Measurements from ENCODE around the gene MAPK13. TPM values are rescaled to one million over a fixed set of nuclear protein-coding genes. Genes with fewer than 3 reads are reported as not detected.
"Not testable (repeated sequence)": the region's sequence is repeated elsewhere in the genome, so short reads cannot be mapped to it uniquely, and the experiment has no call there.

The MAPK13 gene
- total RNA-seq, 4 donors from 2014 or later, result 0.26 to 10.9 (median 3.0) TPM

DNA sequence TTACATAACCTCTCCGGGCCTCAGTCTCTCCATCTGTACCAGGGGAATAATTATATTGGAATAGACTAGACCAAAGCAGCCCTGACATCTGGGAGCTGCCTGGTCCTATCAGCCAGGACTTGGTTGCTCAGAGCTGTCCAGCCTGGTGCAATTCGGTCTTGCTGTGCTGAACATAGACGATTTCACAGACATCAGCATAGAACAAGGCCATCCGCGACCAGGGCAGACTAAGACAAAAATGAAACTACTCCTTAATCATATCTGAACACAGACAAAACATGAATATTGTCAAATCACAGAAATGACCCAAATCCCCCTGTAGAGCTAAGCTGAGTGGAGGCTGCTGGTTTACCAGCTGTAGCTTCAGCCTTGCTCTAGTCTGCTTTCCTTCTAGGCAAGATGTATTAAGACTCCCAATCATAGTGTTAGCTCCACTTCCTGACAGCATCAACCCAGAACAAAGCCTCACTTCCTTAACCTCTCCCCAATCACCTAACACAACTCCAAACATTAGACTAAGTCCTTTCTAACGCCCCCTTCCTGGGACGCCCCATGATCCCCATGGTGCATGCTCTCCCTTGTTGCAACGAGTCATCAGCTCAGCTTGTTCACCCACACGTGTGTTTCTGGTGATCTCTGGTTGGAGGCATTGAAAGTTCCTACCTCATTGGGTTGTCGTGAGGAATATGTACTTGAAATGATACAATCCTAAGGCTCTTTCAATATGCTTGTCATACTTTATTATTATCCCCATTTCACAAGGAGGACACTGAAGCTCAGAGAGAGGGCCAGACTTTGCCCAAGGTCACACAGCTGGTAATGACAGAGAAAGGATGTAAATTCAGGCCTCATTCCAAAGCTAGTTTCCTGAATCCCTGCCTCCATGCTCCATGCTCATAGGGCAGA, 3.5 kb upstream of the MAPK13 start:
- TF ChIP-seq CTCF (IDR thresholded peaks at IDR 0.05), result no peak
- no peak for TF ChIP-seq POLR2A (IDR thresholded peaks at IDR 0.05)
- H3K36me3 ChIP-seq, result no peaks in the 10 kb centered on the region
- no peak for DNase-seq
- H3K9me3 ChIP-seq, result no peaks in the 10 kb centered on the region
- H3K27me3 ChIP-seq, result peaks cover 3 to 7% of the 10 kb centered on the region in 2 donors
- intact Hi-C loops (cut with DNase I; ENCODE audit: low total_unique reads), result loop anchor here (10.0 kb wide), 1 partner anchor 68 kb away; the partner anchor contains the start of gene BRPF3
- no peak overlapping the region for H3K27ac ChIP-seq
- peaks cover 0 to 12% of the 10 kb centered on the region in 2 donors for H3K4me1 ChIP-seq
- H3K4me3 ChIP-seq, result no peak overlapping the region

GRCh38 chr6:36127462-36128016, 2.8 kb upstream of the MAPK13 start:
- TF ChIP-seq POLR2A (IDR thresholded peaks at IDR 0.05), result no peak
- no peak for TF ChIP-seq CTCF (IDR thresholded peaks at IDR 0.05)

GRCh38 chr6:36128073-36128472, 2.2 kb upstream of the MAPK13 start:
- H3K27me3 ChIP-seq, result peaks cover 3 to 7% of the 10 kb centered on the region in 2 donors
- H3K4me1 ChIP-seq, result peaks cover 0 to 15% of the 10 kb centered on the region in 2 donors
- H3K4me3 ChIP-seq, result no peak overlapping the region
- intact Hi-C loops (cut with DNase I; ENCODE audit: low total_unique reads), result loop anchor here (10.0 kb wide), 1 partner anchor 67 kb away; the partner anchor contains the start of gene BRPF3
- no peaks in the 10 kb centered on the region for H3K9me3 ChIP-seq
- no peaks in the 10 kb centered on the region for H3K36me3 ChIP-seq
- no peak for DNase-seq
- TF ChIP-seq CTCF (IDR thresholded peaks at IDR 0.05), result no peak
- TF ChIP-seq POLR2A (IDR thresholded peaks at IDR 0.05), result no peak
- no peak overlapping the region for H3K27ac ChIP-seq

More at GRCh38 chr6:36127462-36128016, 2.8 kb upstream of the MAPK13 start:
- intact Hi-C loops (cut with DNase I; ENCODE audit: low total_unique reads), result loop anchor here (10.0 kb wide), 1 partner anchor 67 kb away; the partner anchor contains the start of gene BRPF3
- Histone ChIP-seq H3K9me3 (no peaks in the 10 kb centered on the region), H3K27ac (no peak overlapping the region), H3K27me3 (peaks cover 3 to 7% of the 10 kb centered on the region in 2 donors), H3K36me3 (no peaks in the 10 kb centered on the region), H3K4me3 (no peak overlapping the region), H3K4me1 (peaks cover 0 to 15% of the 10 kb centered on the region in 2 donors)
- DNase-seq, result no peak

- no peak for DNase-seq
- intact Hi-C loops (cut with DNase I; ENCODE audit: low total_unique reads), result loop anchor here (10.0 kb wide), 1 partner anchor 66 kb away; the partner anchor contains the start of gene BRPF3
- Histone ChIP-seq H3K4me3 (no peak overlapping the region), H3K36me3 (no peaks in the 10 kb centered on the region), H3K27ac (no peak overlapping the region), H3K27me3 (peaks cover 3 to 7% of the 10 kb centered on the region in 2 donors), H3K4me1 (peaks cover 0 to 15% of the 10 kb centered on the region in 2 donors), H3K9me3 (no peaks in the 10 kb centered on the region)
- no peak for TF ChIP-seq CTCF (IDR thresholded peaks at IDR 0.05)
- TF ChIP-seq POLR2A (IDR thresholded peaks at IDR 0.05), result no peak
These were observed 1.5 kb upstream of the MAPK13 start for GRCh38 chr6:36128793-36129192.

DNA sequence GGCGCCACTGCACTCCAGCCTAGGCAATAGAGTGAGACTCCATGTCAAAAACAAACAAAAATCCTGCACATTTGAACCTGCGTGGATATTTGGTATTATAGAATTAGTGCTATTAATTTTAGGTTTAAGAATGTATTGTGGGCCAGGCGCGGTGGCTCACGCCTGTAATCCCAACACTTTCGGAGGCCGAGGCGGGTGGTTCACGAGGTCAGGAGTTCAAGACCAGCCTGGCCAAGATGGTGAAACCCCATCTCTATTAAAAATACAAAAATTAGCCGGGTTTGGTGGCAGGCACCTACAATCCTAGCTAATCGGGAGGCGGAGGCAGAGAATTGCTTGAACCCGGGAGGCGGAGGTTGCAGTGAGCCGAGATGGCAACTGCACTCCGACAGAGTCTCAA, 979 bp upstream of the MAPK13 start:
- not testable (repeated sequence) for H3K9me3 ChIP-seq, H3K27me3 ChIP-seq, DNase-seq, H3K4me3 ChIP-seq, H3K36me3 ChIP-seq, H3K27ac ChIP-seq
- peaks cover 0 to 15% of the 10 kb centered on the region in 2 donors for H3K4me1 ChIP-seq
- intact Hi-C loops (cut with DNase I; ENCODE audit: low total_unique reads), result loop anchor here (10.0 kb wide), 1 partner anchor 65 kb away; the partner anchor contains the start of gene BRPF3

All from uterus (tissue), 4 donors.